IMR-90 (cell line): Measurements from ENCODE around the gene CD14. TPM values are rescaled to one million over a fixed set of nuclear protein-coding genes. Genes with fewer than 3 reads are reported as not detected.

ENCODE experiments used
- ATAC-seq: fragments of 200-7000 bp; cut with Tn5 transposase; 2 replicates; pipeline ENCODE4 v1.9.1; 2020; ENCODE audit warnings: low read depth, mild to moderate bottlenecking, moderate library complexity
- BruUV-seq: library from RNA; stranded (reverse); fragments of 400-500 nt; replicated peaks from 2 replicates; lab custom pipeline; 2021; lab: Mats Ljungman, UMichigan
- CTCF ChIA-PET: fragments of 300-600 bp; formaldehyde crosslinking; extraction: SDS; loops from one replicate; lab custom pipeline; 2021; ENCODE audit warnings: antibody characterized with exemption; lab: Yijun Ruan, JAX
- POLR2A ChIA-PET: fragments of 300-600 bp; sonication (Branson Sonifier 250); formaldehyde crosslinking; loops from one replicate; lab custom pipeline; 2022; ENCODE audit warnings: antibody characterized with exemption; ENCODE audit not compliant: unreplicated experiment; lab: Charles Lee
- DNase-seq: peaks from one replicate; pipeline ENCODE4 v3.0.0; 2013
- H2AFZ ChIP-seq: replicated peaks from 2 replicates; pipeline ENCODE3; 2013; ENCODE audit warnings: low read length, mild to moderate bottlenecking; ENCODE audit not compliant: poor library complexity
- H2AK5ac ChIP-seq: 2 replicates; pipeline ENCODE4 v1.6.1; 2013; ENCODE audit warnings: low read depth, low read length, inconsistent platforms
- H2AK9ac ChIP-seq: replicated peaks from 2 replicates; pipeline ENCODE3; 2013; ENCODE audit warnings: mild to moderate bottlenecking, low read depth, low read length, moderate library complexity; ENCODE audit not compliant: poor library complexity
- H2BK120ac ChIP-seq: 2 replicates; pipeline ENCODE4 v1.6.1; 2013; ENCODE audit warnings: low read depth, low read length, inconsistent platforms
- H2BK15ac ChIP-seq: 3 replicates; pipeline ENCODE4 v1.6.1; 2013; ENCODE audit warnings: low read depth, low read length, inconsistent platforms
- H2BK20ac ChIP-seq: 2 replicates; pipeline ENCODE4 v1.6.1; 2013; ENCODE audit warnings: low read depth, mild to moderate bottlenecking, inconsistent platforms, low read length, moderate library complexity
- H2BK5ac ChIP-seq: 2 replicates; pipeline ENCODE4 v1.6.1; 2013; ENCODE audit warnings: mild to moderate bottlenecking, low read depth, low read length, inconsistent platforms; ENCODE audit not compliant: poor library complexity, severe bottlenecking
- H3K14ac ChIP-seq: replicated peaks from 2 replicates; pipeline ENCODE4 v1.6.1; 2013; ENCODE audit warnings: low read depth, low read length, inconsistent platforms
- H3K18ac ChIP-seq: 2 replicates; pipeline ENCODE4 v1.6.1; 2013; ENCODE audit warnings: low read depth, low read length, control low read depth
- H3K23ac ChIP-seq: 2 replicates; pipeline ENCODE4 v1.6.1; 2013; ENCODE audit warnings: low read depth, low read length, inconsistent platforms
- H3K27ac ChIP-seq: 2 replicates; pipeline ENCODE4 v1.5.1; 2013; ENCODE audit warnings: mild to moderate bottlenecking, control low read depth, low read length; ENCODE audit not compliant: insufficient read depth
- H3K27me3 ChIP-seq: 2 replicates; pipeline ENCODE4 v1.6.1; 2013; ENCODE audit warnings: low read length; ENCODE audit not compliant: control insufficient read depth, insufficient read depth
- H3K36me3 ChIP-seq: 2 replicates; pipeline ENCODE4 v1.6.1; 2013; ENCODE audit warnings: low read length, mixed read lengths; ENCODE audit not compliant: control insufficient read depth, insufficient read depth
- H3K4ac ChIP-seq: 2 replicates; pipeline ENCODE4 v1.6.1; 2013; ENCODE audit warnings: low read depth, low read length, inconsistent platforms
- H3K4me1 ChIP-seq: 2 replicates; pipeline ENCODE4 v1.6.1; 2013; ENCODE audit warnings: low read length, mixed read lengths; ENCODE audit not compliant: control insufficient read depth, insufficient read depth
- H3K4me2 ChIP-seq: 2 replicates; pipeline ENCODE4 v1.6.1; 2013; ENCODE audit warnings: low read depth, mild to moderate bottlenecking, control low read depth, low read length, moderate library complexity
- H3K4me3 ChIP-seq: 2 replicates; pipeline ENCODE4 v1.5.1; 2013; ENCODE audit warnings: low read depth, mild to moderate bottlenecking, control low read depth, low read length, moderate library complexity; ENCODE audit not compliant: insufficient read depth
- H3K56ac ChIP-seq: 2 replicates; pipeline ENCODE4 v1.6.1; 2013; ENCODE audit warnings: low read length, inconsistent platforms; ENCODE audit not compliant: insufficient read depth; ENCODE audit errors: extremely low read depth
- H3K79me1 ChIP-seq, 2 experiments: 2 replicates each; pipeline ENCODE4 v1.6.1; 2013; ENCODE audit warnings: low read length in 2 of 2, inconsistent platforms in 1 of 2, low read depth in 1 of 2
- H3K9ac ChIP-seq: 2 replicates; pipeline ENCODE4 v1.6.1; 2013; ENCODE audit warnings: low read depth, low read length, control low read depth
- H3K9me1 ChIP-seq: 2 replicates; pipeline ENCODE4 v1.6.1; 2013; ENCODE audit warnings: low read length, inconsistent platforms; ENCODE audit not compliant: insufficient read depth
- H3K9me3 ChIP-seq: 2 replicates; pipeline ENCODE4 v1.6.1; 2013; ENCODE audit warnings: low read length; ENCODE audit not compliant: control insufficient read depth, insufficient read depth
- H4K20me1 ChIP-seq: 2 replicates; pipeline ENCODE4 v1.6.1; 2013; ENCODE audit warnings: low read length, inconsistent platforms; ENCODE audit not compliant: insufficient read depth
- H4K5ac ChIP-seq: 2 replicates; pipeline ENCODE4 v1.6.1; 2013; ENCODE audit warnings: mild to moderate bottlenecking, low read depth, low read length, control low read depth
- H4K8ac ChIP-seq, 2 experiments: 2 replicates each; pipeline ENCODE4 v1.6.1; 2013; ENCODE audit warnings: low read depth in 2 of 2, low read length in 2 of 2, control low read depth in 1 of 2, inconsistent platforms in 1 of 2
- H4K91ac ChIP-seq: 2 replicates; pipeline ENCODE4 v1.6.1; 2013; ENCODE audit warnings: low read depth, low read length, inconsistent platforms; ENCODE audit not compliant: insufficient read depth
- BHLHE40 ChIP-seq: fragments of 150-350 bp; IDR thresholded peaks from 2 replicates; pipeline ENCODE4 v1.6.1; 2016; ENCODE audit warnings: mild to moderate bottlenecking, low read depth, low read length
- CEBPB ChIP-seq: IDR thresholded peaks from 2 replicates; pipeline ENCODE4 v1.6.1; 2012; ENCODE audit warnings: low read depth, low read length, improper control_type of control experiment
- CHD1 ChIP-seq: IDR thresholded peaks from 2 replicates; pipeline ENCODE4 v1.6.1; 2012; ENCODE audit warnings: low read depth, low read length, improper control_type of control experiment
- CTCF ChIP-seq: conservative IDR thresholded peaks from 2 replicates; pipeline ENCODE4 v1.5.1; 2012; ENCODE audit warnings: mild to moderate bottlenecking, low read depth, low read length, improper control_type of control experiment
- FOS ChIP-seq: fragments of 150-350 bp; IDR thresholded peaks from 2 replicates; pipeline ENCODE4 v1.6.1; 2016; ENCODE audit warnings: low read depth, low read length
- MAFK ChIP-seq: IDR thresholded peaks from 2 replicates; pipeline ENCODE4 v1.6.1; 2012; ENCODE audit warnings: low read depth, low read length, improper control_type of control experiment
- MAZ ChIP-seq: IDR thresholded peaks from 2 replicates; pipeline ENCODE4 v1.6.1; 2012; ENCODE audit warnings: low read depth, mild to moderate bottlenecking, low read length, improper control_type of control experiment, moderate library complexity, borderline replicate concordance
- MXI1 ChIP-seq: IDR thresholded peaks from 2 replicates; pipeline ENCODE4 v1.6.1; 2012; ENCODE audit warnings: low read depth, mild to moderate bottlenecking, low read length, moderate library complexity, borderline replicate concordance
- NFE2L2 ChIP-seq: fragments of 150-350 bp; IDR thresholded peaks from 2 replicates; pipeline ENCODE4 v1.6.1; 2016; ENCODE audit warnings: low read depth, mild to moderate bottlenecking, low read length
- POLR2A ChIP-seq: IDR thresholded peaks from 2 replicates; pipeline ENCODE4 v1.6.1; 2012; ENCODE audit warnings: mild to moderate bottlenecking, low read depth, low read length
- RAD21 ChIP-seq: IDR thresholded peaks from 2 replicates; pipeline ENCODE4 v1.6.1; 2012; ENCODE audit warnings: low read length, improper control_type of control experiment
- RCOR1 ChIP-seq: IDR thresholded peaks from 2 replicates; pipeline ENCODE4 v1.6.1; 2012; ENCODE audit warnings: mild to moderate bottlenecking, low read length, improper control_type of control experiment; ENCODE audit not compliant: insufficient replicate concordance
- RFX5 ChIP-seq: IDR thresholded peaks from 2 replicates; pipeline ENCODE4 v1.8.0; 2012; ENCODE audit warnings: low read depth, mild to moderate bottlenecking, low read length, moderate library complexity
- SMC3 ChIP-seq: fragments of 150-350 bp; IDR thresholded peaks from 2 replicates; pipeline ENCODE4 v1.6.1; 2016; ENCODE audit warnings: low read depth, mild to moderate bottlenecking, antibody characterized with exemption, low read length, moderate library complexity
- WGBS, 2 experiments: methylation state at CpG; one replicate each; pipeline versions ENCODE4 v1.1.5 to v1.1.7; 2013; ENCODE audit warnings: missing lambda C conversion rate in 2 of 2; ENCODE audit not compliant: insufficient read length in 1 of 2; ENCODE audit errors: extremely low coverage in 2 of 2; 5-methylcytosine and 5-hydroxymethylcytosine counted together
- dilution Hi-C: fragments of 300-500 bp; cut with HindIII; formaldehyde crosslinking; loops from one replicate; pipeline ENCODE4 v1.14.3; 2018; ENCODE audit warnings: low sequenced_read_pairs; ENCODE audit not compliant: unreplicated experiment
- in situ Hi-C: fragments of 300-500 bp; cut with MboI; formaldehyde crosslinking; loops from 3 replicates; pipeline ENCODE4 v1.14.3; 2019; ENCODE audit warnings: low sequenced_read_pairs, inconsistent platforms, mixed read lengths
- intact Hi-C: fragments of 100-400 bp; cut with micrococcal nuclease; formaldehyde crosslinking; loops from 2 replicates; pipeline ENCODE4 v1.10.0; 2022
- polyA plus RNA-seq, 3 experiments: library from polyadenylated mRNA; depleted of rRNA; stranded (reverse); fragments of >200 nt; gene quantifications; 2 replicates each; pipeline ENCODE4 v1.2.3, GENCODE V29; 2012; ENCODE audit warnings: low replicate concordance in 1 of 3
- total RNA-seq: library from RNA; depleted of rRNA; stranded (reverse); fragments of >200 nt; gene quantifications from 2 replicates; pipeline ENCODE4 v1.2.3, GENCODE V29; 2012
- TF ChIP-seq, protein P1 (sequence below): fragments of 150-350 bp; IDR thresholded peaks from 2 replicates; pipeline ENCODE4 v1.6.1; 2017; ENCODE audit warnings: mild to moderate bottlenecking, antibody characterized with exemption, low read length, low read depth

The CD14 gene
- total and polyA plus RNA-seq, 2 of the 4 experiments (the other 2 are of a cell fraction): 0.17 to 0.18 TPM

DNA sequence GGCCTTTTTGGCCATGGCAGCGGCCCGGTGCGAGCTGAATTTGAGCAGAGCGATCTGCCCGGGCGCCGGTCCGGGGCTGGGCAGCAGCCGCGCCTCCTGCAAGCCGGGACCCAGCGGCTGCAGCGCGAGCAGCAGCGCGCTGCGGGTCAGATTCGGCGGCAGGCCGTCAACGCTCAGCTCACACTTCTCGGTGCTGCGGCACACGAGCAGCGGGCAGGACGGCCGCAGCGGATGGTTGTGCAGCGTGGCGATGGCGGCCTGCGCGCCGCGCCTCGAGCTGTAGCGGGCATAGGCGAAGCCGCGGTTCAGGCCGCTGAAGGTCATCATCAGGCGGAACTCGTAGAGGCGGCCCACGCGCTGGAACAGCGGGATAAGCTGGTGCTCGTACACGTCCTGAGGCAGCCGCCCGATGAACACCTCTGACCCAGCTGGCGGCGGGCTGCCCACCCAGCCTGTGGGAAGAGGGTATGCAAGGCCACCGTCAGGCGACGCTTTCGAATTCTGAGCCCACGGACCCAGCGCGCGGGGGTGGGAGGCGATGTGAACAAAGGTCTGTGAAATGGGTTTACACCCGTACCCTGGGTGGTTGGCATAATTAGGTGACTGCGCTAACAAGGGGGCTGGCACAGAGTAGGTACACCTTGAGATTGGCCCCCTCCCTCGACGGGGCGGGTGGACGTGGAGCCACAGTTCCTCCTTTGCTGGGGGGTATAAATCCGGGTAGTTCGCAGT lies 39.6 kb upstream of the CD14 start:
- no peak overlapping the region for H2AK9ac ChIP-seq
- H2BK120ac ChIP-seq: no peak overlapping the region
- no peaks in the 10 kb centered on the region for H3K9me3 ChIP-seq
- no peaks in the 10 kb centered on the region; the same call in 1 of the 2 replicates for H3K4me1 ChIP-seq
- H2BK20ac ChIP-seq: no peak overlapping the region
- H3K4me2 ChIP-seq: no peak overlapping the region
- H3K36me3 ChIP-seq: peaks cover 68% of the 10 kb centered on the region
- H3K23ac ChIP-seq: no peak overlapping the region
- H3K79me1 ChIP-seq: peaks cover 5 to 30% of the 10 kb centered on the region in 2 experiments; a peak in 3 of 4 replicates
- no peak overlapping the region for H3K56ac ChIP-seq
- H3K27me3 ChIP-seq: no peaks in the 10 kb centered on the region
- no peak overlapping the region for H3K14ac ChIP-seq
- ChIA-PET POLR2A (no interaction called here), CTCF (no interaction called here)
- H2AFZ ChIP-seq: no peak overlapping the region
- no peak overlapping the region for H3K18ac ChIP-seq
- H4K91ac ChIP-seq: no peak overlapping the region
- no peak overlapping the region for H3K9ac ChIP-seq
- no peak overlapping the region for H4K5ac ChIP-seq
- no peak overlapping the region for H2BK15ac ChIP-seq
- peaks cover 13% of the 10 kb centered on the region; the same call in 1 of the 2 replicates for H3K9me1 ChIP-seq
- 36% methylated on average over 48 of the region's 70 CpGs; no CpG with 5 or more reads in 1 of the 2 experiments for WGBS, 2 experiments
- in situ Hi-C loops: no loop called here
- no peak overlapping the region for H3K4me3 ChIP-seq
- DNase-seq (no peak), ATAC-seq (0 out of 2 replicates have a peak, but pooled peaks have one; percentile 5)
- no peak overlapping the region for H2AK5ac ChIP-seq
- H4K8ac ChIP-seq: no peak overlapping the region
- intact Hi-C loops: no loop called here
- peaks cover 9% of the 10 kb centered on the region for H4K20me1 ChIP-seq
- H3K4ac ChIP-seq: no peak overlapping the region
- dilution Hi-C loops: no loop called here
- H2BK5ac ChIP-seq: no peak overlapping the region
- H3K27ac ChIP-seq: no peak overlapping the region
- no TSS peak for BruUV-seq
- no peak for TF ChIP-seq BHLHE40
- TF ChIP-seq, protein P1, sequence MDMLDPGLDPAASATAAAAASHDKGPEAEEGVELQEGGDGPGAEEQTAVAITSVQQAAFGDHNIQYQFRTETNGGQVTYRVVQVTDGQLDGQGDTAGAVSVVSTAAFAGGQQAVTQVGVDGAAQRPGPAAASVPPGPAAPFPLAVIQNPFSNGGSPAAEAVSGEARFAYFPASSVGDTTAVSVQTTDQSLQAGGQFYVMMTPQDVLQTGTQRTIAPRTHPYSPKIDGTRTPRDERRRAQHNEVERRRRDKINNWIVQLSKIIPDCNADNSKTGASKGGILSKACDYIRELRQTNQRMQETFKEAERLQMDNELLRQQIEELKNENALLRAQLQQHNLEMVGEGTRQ: no peak
- no peak for TF ChIP-seq CTCF
- TF ChIP-seq RAD21: no peak
- TF ChIP-seq RCOR1: no peak
- no peak; the same call in 1 of the 2 replicates for TF ChIP-seq POLR2A
- no peak for TF ChIP-seq MAZ
- no peak for TF ChIP-seq MXI1
- TF ChIP-seq CHD1: no peak
- TF ChIP-seq FOS: no peak
- TF ChIP-seq MAFK: no peak
- TF ChIP-seq CEBPB: no peak
- TF ChIP-seq NFE2L2: no peak
- no peak for TF ChIP-seq SMC3
- TF ChIP-seq RFX5: no peak
